GM21717 (cell line): ENCODE results near the gene PSD4.

Source experiments
- ATAC-seq: cut with Tn5 transposase; IDR thresholded peaks from one replicate; pipeline ENCODE4 v1.9.1; 2021; ENCODE audit warnings: mild to moderate bottlenecking, moderate library complexity; ENCODE audit not compliant: unreplicated experiment

Gene PSD4

DNA sequence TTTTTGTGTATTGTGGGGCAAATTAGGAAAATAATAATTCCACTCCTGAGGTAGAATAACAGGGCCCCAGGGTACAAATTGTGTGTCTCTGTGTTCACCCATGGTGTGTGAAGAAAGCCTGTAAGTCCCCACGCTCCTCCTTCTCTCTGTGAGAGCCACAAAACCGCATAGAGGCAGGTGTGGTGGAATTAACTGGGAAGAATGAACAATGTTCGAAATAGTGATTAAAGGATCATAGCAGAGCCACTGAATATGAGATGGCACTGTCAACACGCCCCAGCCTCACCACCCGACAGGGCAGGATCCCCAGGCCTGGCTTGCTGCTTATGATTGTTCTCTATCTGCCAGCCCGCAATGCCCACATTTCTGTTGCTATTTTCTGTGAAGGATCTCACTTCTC lies 32.3 kb upstream of the PSD4 start:
- ATAC-seq: no peak

DNA sequence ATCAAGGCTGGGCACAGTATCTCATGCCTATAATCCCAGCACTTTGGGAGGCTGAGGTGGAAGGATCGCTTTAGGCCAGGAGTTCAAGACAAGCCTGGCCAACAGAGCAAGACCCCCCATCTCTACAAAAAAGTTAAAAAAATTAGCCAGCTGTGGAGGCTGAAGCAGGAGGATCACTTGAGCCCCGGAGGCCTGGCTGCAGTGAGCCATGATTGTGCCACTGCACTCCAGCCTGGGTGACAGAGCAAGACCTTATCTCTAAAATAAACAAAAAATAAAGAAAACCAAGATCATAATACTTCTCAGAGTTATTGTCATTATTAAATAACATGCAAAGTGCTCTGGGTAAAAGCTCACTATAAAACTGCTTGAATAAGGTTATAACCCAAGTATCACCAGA lies 31.5 kb upstream of the PSD4 start:
- ATAC-seq: no peak

DNA sequence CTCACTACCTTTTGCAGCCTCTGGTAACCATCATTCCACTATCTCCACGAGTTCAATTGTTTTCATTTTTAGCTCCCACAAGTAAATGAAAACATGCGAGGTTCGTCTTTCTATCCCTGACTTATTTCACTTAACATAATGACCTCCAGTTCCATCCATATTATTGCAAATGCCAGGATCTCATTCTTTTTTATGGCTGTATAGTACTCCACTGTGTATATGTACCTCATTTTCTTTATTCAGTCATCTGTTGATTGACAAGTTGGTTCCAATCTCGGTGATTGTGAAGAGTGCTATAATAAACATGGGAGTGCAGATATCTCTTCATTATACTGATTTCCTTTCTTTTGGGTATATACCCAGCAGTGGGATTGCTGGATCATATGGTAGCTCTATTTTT lies 29.5 kb upstream of the PSD4 start:
- no peak for ATAC-seq

GRCh38 chr2:113148606-113149552 lies 24.9 kb upstream of the PSD4 start:
- ATAC-seq: no peak

GRCh38 chr2:113149553-113150257 lies 24.1 kb upstream of the PSD4 start:
- no peak for ATAC-seq

DNA sequence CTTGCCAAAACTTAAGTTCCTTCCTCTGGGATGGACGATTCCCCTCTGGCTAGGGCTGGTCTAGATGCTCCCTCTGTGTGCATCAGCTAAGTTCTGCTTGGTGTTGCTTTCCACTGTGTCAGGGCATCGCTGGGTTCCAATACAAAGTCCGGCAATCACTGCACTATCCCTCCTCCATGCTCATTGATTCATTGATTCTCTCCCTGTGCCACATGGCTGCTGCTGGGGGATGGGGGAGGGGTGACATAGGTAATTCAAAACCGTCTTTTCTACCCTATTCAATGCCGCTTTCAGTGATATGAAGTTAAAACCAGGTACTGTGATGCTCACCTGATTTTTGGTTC lies 23.5 kb upstream of the PSD4 start:
- no peak for ATAC-seq

- no peak for ATAC-seq
Measured at GRCh38 chr2:113155331-113155730, 18.4 kb upstream of the PSD4 start.

- no peak for ATAC-seq
Measured at GRCh38 chr2:113156278-113157117, 17.3 kb upstream of the PSD4 start.

- peak; percentile 52 for ATAC-seq
Measured at GRCh38 chr2:113157118-113157896, 16.5 kb upstream of the PSD4 start.

GRCh38 chr2:113157897-113158753 lies 15.6 kb upstream of the PSD4 start:
- ATAC-seq: no peak

DNA sequence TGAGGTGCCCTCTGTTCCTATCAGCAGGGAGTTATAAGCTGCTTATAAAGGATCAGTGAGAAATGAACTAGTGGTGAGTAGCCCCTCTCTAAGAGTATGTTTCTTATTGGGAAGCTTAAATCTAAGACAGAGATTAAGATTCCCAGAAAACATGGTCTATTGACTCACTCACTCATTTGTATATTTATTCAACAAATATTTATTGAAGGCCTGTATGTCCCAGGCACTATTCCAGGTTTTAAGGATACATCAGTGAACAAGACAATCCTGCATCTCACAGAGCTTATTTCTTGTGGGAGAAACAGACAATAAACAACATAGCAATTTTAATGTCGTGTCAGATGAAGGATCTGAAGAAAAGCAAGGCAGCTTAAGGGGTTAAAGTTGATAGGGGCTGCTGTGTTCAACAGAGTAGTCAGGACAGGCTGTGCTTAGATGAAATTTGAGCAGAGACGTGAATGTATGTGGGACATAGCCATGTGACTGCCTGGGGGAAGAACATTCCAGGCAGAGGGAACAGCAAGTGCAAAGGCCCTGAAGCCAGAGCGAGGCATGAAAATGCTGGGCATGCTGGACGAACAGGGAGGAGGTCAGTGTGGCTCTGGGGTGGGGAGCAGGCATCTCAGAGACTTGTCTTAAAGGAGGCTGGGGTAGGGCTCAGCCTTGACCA lies 14.8 kb upstream of the PSD4 start:
- no peak for ATAC-seq

DNA sequence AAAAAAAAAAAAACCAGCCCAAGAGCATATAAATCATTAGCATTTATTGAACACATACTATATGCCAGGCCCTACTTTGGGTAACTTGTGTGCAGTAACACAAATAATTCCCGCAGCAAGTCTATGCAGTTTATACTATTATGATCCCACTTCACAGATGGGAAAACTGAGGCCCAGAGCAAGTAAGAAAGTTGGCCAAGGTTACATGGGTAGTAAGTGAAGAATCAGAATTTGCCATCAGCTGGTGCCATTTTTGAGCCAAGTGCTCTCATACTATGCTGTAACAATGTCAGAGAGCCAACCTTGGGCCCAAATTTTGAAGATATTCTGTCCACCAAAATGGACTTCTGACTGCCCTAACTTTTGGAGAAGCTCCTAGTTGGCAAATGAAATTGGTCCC lies 13.5 kb upstream of the PSD4 start:
- no peak for ATAC-seq

DNA sequence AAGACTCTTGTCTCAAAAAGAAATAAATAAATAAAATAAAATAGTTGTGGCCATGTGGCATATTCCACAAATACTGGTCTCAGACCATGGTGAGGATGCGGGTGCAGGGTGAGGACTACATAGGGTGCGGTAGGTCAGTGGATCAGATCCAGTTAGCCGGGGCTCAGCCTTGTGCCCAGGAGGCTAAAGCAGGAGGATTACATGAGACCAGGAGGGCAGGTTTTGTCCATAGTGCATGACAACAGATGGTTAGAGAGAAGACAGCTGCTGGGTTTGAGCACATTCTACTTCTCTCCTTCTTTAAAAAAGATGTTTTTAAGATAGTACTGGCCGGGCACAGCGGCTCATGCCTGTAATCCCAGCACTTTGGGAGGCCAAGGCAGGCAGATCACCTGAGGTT lies 12.8 kb upstream of the PSD4 start:
- no peak for ATAC-seq

DNA sequence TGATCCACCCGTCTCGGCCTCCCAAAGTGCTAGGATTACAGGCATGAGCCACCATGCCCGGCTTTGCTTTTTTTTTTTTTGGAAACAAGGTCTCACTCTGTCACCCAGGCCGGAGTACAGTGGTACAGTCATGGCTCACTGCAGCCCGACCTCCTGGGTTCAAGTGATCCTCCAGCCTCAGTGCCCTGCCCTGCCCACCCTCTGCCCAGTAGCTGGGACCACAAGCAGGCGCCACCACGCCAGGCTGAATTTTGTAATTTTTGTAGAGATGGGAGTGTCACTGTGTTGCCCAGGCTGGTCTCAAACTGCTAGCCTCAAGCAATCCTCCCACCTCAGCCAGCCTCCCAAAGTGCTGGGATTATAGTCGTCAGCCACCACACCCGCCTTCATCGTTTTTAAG lies 11.6 kb upstream of the PSD4 start:
- ATAC-seq: no peak

GRCh38 chr2:113162869-113163268 lies 10.9 kb upstream of the PSD4 start:
- ATAC-seq: no peak

DNA sequence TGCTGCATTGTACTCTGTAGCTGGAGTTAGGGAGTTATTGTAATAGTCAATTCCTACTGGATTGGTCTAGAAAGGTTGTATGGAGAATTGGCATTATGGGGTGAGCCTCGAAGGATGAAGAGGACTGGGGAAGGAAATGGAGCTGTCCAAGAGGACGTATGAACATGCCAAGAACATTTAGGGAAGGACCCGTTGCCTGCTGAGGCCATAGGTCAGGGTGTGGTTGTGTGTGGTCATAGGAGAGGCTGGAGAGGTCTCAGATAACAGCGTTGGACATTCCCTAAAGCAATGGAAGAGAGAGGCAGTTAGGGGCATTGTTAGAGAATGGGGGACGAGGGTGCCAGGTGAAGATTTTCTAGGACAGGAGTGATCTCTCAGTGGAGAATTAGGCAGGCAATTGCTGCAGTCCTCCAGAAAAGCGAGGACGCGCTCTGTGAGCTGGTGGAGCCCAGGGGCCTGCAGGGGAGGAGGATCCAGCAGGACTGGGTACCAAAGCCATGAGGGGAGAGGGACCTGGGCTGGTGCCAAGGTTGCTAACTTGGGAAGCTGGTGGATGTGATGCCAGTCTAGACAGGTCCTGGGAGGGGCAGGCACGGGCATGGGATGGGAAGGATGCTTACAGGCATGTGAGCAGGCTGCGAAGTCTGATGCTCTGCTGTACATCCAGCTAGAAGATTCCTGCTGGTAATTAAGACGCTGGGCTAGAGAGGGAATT lies 9.4 kb upstream of the PSD4 start:
- no peak for ATAC-seq

DNA sequence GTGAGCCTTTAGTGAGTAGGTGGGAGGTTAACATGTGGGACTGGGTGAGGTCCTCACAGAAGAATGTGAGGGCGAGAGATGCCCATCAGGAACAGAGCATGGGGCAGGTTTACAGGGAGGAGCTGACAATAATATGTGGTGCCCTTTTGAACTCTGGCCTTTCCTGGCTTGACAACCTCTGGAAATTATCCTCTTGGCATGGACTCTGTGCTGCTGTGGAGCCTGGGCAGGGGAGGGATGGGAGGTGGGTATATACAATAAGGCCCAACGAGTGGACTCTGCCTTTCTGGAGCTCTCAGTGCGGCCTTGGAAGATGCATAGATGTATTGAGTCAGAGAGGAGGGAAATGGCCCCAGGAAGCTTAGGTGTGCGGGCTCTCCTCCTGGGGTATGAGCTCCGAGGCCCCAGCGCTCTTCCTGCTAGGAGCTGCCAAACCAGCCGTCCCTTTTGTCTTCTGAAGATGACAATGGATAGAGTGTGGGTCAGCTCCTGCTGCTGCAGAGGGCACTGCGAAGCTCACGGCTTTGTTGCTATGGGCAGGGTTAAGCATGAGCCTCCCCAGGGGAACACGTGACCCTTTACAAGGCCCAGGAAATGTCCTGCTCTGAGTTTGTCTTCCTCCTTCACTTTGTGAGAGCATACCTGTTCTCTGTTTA lies 8.7 kb upstream of the PSD4 start:
- no peak for ATAC-seq

DNA sequence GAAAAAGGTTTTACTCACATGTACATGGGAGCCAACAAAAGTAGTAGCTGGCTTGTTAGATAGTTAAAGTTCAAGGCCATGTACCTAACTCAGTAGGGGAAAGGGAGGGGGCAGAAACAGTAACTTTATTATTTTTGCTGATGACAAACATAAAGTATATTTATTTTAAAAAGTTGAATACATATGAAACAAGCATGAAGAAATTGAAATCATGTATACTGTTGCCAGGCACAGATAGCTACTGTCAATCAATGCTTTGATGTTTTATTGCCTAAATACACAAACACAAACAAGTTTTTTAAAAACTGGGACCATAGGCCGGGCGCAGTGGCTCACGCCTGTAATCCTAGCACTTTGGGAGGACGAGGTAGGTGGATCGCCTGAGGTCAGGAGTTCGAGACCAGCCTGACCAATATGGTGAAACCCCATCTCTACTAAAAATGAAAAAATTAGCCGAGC lies 7.6 kb upstream of the PSD4 start:
- no peak for ATAC-seq
